A673 (cell line): Measurements from ENCODE around the gene PELI1. TPM values are rescaled to one million over a fixed set of nuclear protein-coding genes. Genes with fewer than 3 reads are reported as not detected.

Experiments
- BruUV-seq: library from RNA; stranded (reverse); fragments of 400-500 nt; replicated peaks from 2 replicates; lab custom pipeline; 2021; lab: Mats Ljungman, UMichigan
- CTCF ChIA-PET: fragments of 300-600 bp; sonication (Branson Sonifier 250); formaldehyde crosslinking; loops from one replicate; lab custom pipeline; 2022; ENCODE audit warnings: antibody characterized with exemption; lab: Charles Lee
- POLR2A ChIA-PET: fragments of 300-600 bp; sonication (Branson Sonifier 250); formaldehyde crosslinking; loops from one replicate; lab custom pipeline; 2022; ENCODE audit warnings: antibody characterized with exemption; ENCODE audit not compliant: low non-redundant PET; lab: Charles Lee
- DNase-seq: peaks from one replicate; pipeline ENCODE4 v3.0.0-alpha.2; 2015; ENCODE audit warnings: low spot score
- H3K27ac ChIP-seq: fragments of 200-600 bp; sonication (generic); 2 replicates; pipeline ENCODE4 v1.5.1; 2016; ENCODE audit warnings: mixed run types, low read depth, mild to moderate bottlenecking, mixed read lengths, antibody characterized with exemption, low read length; ENCODE audit not compliant: poor library complexity, severe bottlenecking
- H3K27me3 ChIP-seq: fragments of 200-600 bp; sonication (generic); replicated peaks from 2 replicates; pipeline ENCODE4 v1.6.1; 2017; ENCODE audit warnings: mixed run types, low read depth, mild to moderate bottlenecking, mixed read lengths, antibody characterized with exemption, low read length; ENCODE audit not compliant: insufficient read depth, poor library complexity
- H3K36me3 ChIP-seq: fragments of 200-600 bp; sonication (generic); 2 replicates; pipeline ENCODE4 v1.6.1; 2016; ENCODE audit warnings: mixed run types, mild to moderate bottlenecking, mixed read lengths, antibody characterized with exemption, low read length; ENCODE audit not compliant: insufficient read depth, poor library complexity, severe bottlenecking
- H3K4me1 ChIP-seq: fragments of 200-600 bp; sonication (generic); 2 replicates; pipeline ENCODE4 v1.6.1; 2017; ENCODE audit warnings: mixed run types, mild to moderate bottlenecking, mixed read lengths, antibody characterized with exemption, low read length; ENCODE audit not compliant: insufficient read depth, poor library complexity, severe bottlenecking
- H3K4me3 ChIP-seq: fragments of 200-600 bp; sonication (generic); 2 replicates; pipeline ENCODE4 v1.5.1; 2016; ENCODE audit warnings: low read depth, mixed run types, mild to moderate bottlenecking, mixed read lengths, low read length; ENCODE audit not compliant: poor library complexity, severe bottlenecking
- H3K9me3 ChIP-seq: fragments of 200-600 bp; sonication (generic); 2 replicates; pipeline ENCODE4 v1.6.1; 2016; ENCODE audit warnings: mixed run types, low read depth, mild to moderate bottlenecking, mixed read lengths, antibody characterized with exemption, low read length; ENCODE audit not compliant: poor library complexity, severe bottlenecking
- CTCF ChIP-seq: fragments of 300-800, 200-600 bp; sonication (generic); conservative IDR thresholded peaks from 2 replicates; pipeline ENCODE4 v1.5.1; 2017; ENCODE audit warnings: low read depth, mild to moderate bottlenecking, antibody characterized with exemption, low read length, moderate library complexity, mixed read lengths
- EZH2 ChIP-seq: fragments of 200-600 bp; sonication (generic); IDR thresholded peaks from 2 replicates; pipeline ENCODE4 v1.6.1; 2017; ENCODE audit warnings: borderline replicate concordance, low read depth, mild to moderate bottlenecking, mixed read lengths, antibody characterized with exemption, low read length; ENCODE audit not compliant: poor library complexity, severe bottlenecking
- intact Hi-C: fragments of 100-400 bp; cut with micrococcal nuclease; formaldehyde crosslinking; loops from one replicate; pipeline ENCODE4 v1.10.0; 2022; ENCODE audit not compliant: unreplicated experiment
- total RNA-seq: library from RNA; stranded (reverse); gene quantifications from 2 replicates; pipeline ENCODE4 v1.2.3, GENCODE V29; 2021

The PELI1 gene
- total RNA-seq, 1 experiment from 2014 or later, result 35.1 TPM

DNA sequence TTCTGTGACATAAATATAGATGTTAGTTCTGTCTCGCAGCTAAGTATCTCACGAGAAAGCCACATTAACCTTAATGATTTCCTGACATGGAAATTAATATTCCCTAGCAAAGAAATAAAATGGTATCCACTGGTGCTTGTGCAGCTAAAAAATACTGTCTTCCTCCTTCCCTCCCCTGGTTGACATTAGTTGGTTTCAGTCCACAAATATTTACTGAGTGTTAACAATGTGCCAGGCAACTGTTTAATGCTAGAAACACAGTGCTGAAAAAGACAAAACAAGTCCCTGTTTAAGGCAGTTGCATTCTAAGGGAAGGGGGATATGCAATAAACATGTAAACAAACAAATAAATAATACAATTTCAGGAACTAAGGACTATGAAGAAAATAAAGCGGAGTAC is 80.8 kb downstream of the PELI1 start:
- H3K4me3 ChIP-seq, result no peak overlapping the region
- peaks cover 9% of the 10 kb centered on the region for H3K4me1 ChIP-seq
- H3K36me3 ChIP-seq, result no peaks in the 10 kb centered on the region
- DNase-seq, result no peak
- BruUV-seq, result no TSS peak
- TF ChIP-seq EZH2, result no peak
- TF ChIP-seq CTCF, result no peak
- POLR2A ChIA-PET, result no interaction called here
- H3K27me3 ChIP-seq, result no peaks in the 10 kb centered on the region
- no peaks in the 10 kb centered on the region for H3K9me3 ChIP-seq
- intact Hi-C loops, result no loop called here
- H3K27ac ChIP-seq, result no peak overlapping the region
- CTCF ChIA-PET, result no interaction called here

GRCh38 chr2:64062840-64063239 is 81.4 kb downstream of the PELI1 start:
- no peak overlapping the region for H3K4me3 ChIP-seq
- no peaks in the 10 kb centered on the region for H3K9me3 ChIP-seq
- no peak for TF ChIP-seq EZH2
- TF ChIP-seq CTCF, result no peak
- no peak overlapping the region for H3K27ac ChIP-seq
- no peaks in the 10 kb centered on the region for H3K36me3 ChIP-seq
- no peak for DNase-seq
- H3K27me3 ChIP-seq, result no peaks in the 10 kb centered on the region
- intact Hi-C loops, result no loop called here
- H3K4me1 ChIP-seq, result peaks cover 9% of the 10 kb centered on the region
- POLR2A ChIA-PET, result no interaction called here
- no TSS peak for BruUV-seq
- CTCF ChIA-PET, result no interaction called here

DNA sequence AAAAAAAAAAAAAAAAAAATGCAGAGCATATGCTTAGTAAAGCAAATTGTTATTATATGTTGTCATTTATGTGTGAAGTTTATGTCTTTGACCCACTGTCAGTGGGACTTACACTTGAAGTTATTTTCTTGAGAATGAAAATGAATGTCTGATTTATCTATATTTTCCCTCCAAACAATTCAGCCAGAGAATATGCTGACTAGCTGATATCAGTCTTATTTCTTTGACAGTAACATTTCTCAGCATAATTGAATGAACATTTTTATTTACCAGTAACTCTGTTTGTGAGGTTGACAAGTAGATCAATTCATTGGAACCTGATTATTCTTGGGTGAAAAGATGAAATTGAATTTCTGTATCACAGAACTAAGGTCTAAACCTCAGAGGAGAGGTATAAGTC is 85.0 kb downstream of the PELI1 start:
- peaks cover 2% of the 10 kb centered on the region for H3K4me1 ChIP-seq
- no peaks in the 10 kb centered on the region for H3K9me3 ChIP-seq
- intact Hi-C loops, result no loop called here
- ChIA-PET POLR2A (no interaction called here), CTCF (no interaction called here)
- BruUV-seq, result no TSS peak
- H3K4me3 ChIP-seq, result no peak overlapping the region
- TF ChIP-seq EZH2, result no peak
- TF ChIP-seq CTCF, result no peak
- H3K27me3 ChIP-seq, result no peaks in the 10 kb centered on the region
- no peak overlapping the region for H3K27ac ChIP-seq
- DNase-seq, result no peak
- H3K36me3 ChIP-seq, result no peaks in the 10 kb centered on the region
